ENCODE measurements around the gene TAS2R30. TPM values are rescaled to one million over a fixed set of nuclear protein-coding genes. Genes with fewer than 3 reads are reported as not detected.

The TAS2R30 gene, protein sequence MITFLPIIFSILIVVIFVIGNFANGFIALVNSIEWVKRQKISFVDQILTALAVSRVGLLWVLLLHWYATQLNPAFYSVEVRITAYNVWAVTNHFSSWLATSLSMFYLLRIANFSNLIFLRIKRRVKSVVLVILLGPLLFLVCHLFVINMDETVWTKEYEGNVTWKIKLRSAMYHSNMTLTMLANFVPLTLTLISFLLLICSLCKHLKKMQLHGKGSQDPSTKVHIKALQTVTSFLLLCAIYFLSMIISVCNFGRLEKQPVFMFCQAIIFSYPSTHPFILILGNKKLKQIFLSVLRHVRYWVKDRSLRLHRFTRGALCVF
- polyA plus RNA-seq, result 0.07 TPM
- long read RNA-seq, donor 1, result 0 reads
- long read RNA-seq, donor 2, result 0 reads
- long read RNA-seq, donor 3, result 0 reads
- long read RNA-seq, donor 4, result 0 reads
- long read RNA-seq, donor 5, result 0 reads
- long read RNA-seq, donor 6, result 0 reads
- long read RNA-seq, donor 7, result 0 reads
- long read RNA-seq, donor 8, result 0 reads
- long read RNA-seq, donor 9, result 0 reads
- long read RNA-seq, donor 10, result 0 reads
- long read RNA-seq, donor 11, result 0 reads

DNA sequence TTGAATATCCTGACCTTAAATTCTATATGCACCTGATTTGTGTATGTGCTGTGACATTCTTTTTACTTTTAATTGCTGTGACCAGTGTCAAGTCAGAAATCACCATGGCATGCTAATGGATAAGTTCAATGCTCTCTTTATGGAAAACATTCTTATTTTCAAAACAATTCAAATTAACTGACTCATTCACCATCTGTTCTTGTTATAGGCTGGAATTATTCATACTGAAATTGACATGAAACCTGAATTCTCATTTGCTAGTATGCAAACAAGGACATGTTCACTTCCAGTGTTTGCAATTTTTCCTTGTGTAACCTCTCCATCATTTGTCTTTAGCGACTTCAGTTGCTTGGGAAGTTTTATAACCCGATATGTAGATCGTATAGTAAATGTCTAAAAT is at the start of gene TAS2R30:
TSS of gene TAS2R30 (minus strand) at position 340 of the 400 bp plus-strand sequence. CDS start 400 bp downstream, outside the sequence.
- WGBS (ENCODE audit: insufficient coverage, low lambda C conversion rate), result no CpG with 5 or more reads among the region's 3 CpGs
- Histone ChIP-seq H3K4me3 (ENCODE audit: low read length) (no peak within 1 kb of the TSS), H3K36me3 (ENCODE audit: control insufficient read depth, insufficient read depth, low read length) (no peaks in the 10 kb centered on the region), H3K9me3 (ENCODE audit: control insufficient read depth, low read depth, low read length) (no peaks in the 10 kb centered on the region), H3K27ac (ENCODE audit: low read length) (no peak within 1 kb of the TSS), H3K27me3 (ENCODE audit: control insufficient read depth, insufficient read depth, low read length) (no peaks in the 10 kb centered on the region), H3K4me1 (ENCODE audit: control insufficient read depth, insufficient read depth, low read length) (no peaks in the 10 kb centered on the region)
- DNase-seq, result no peak

DNA sequence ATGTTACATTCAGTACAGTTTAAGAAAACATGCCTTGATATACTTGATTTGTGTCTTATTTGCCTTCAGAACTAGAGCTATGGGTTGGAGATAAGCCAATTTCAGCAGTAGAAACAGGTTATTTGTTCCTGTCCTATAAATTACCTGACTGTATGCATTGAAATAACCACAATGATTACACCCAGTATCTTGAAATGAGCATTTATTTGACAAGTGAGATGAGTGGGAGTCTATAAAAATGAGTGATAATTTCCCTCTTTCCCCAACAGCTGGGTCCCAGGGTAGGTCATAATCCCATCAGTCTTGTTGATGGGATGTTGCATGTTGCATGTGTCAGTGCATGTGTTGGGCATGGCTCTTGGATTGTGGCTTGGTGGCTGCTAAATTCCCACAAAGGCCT is 48.6 kb upstream of the TAS2R30 start:
- no peak for DNase-seq
- Histone ChIP-seq H3K36me3 (ENCODE audit: control insufficient read depth, insufficient read depth, low read length) (no peaks in the 10 kb centered on the region), H3K9me3 (ENCODE audit: control insufficient read depth, low read depth, low read length) (no peaks in the 10 kb centered on the region), H3K4me3 (ENCODE audit: low read length) (no peak overlapping the region), H3K4me1 (ENCODE audit: control insufficient read depth, insufficient read depth, low read length) (no peaks in the 10 kb centered on the region), H3K27me3 (ENCODE audit: control insufficient read depth, insufficient read depth, low read length) (no peaks in the 10 kb centered on the region), H3K27ac (ENCODE audit: low read length) (no peak overlapping the region)

DNA sequence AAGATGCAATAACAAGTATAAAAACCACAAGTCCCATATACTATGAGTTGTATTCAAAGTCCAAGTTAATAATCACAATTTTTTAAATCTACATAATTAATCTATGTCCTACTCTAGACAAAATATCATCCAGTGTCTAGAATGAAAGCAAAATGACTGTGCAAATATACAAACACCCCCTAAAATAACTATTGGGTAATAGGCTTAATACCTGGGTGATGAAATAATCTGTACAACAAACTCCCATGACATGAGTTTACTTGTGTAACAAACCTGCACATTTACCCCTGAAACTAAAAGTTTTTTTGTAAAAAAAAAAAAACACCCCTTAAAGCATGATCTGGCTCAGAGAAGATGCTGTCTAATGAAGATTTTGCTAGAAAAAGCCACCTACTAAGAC is 48.1 kb upstream of the TAS2R30 start:
- Histone ChIP-seq H3K27me3 (ENCODE audit: control insufficient read depth, insufficient read depth, low read length) (no peaks in the 10 kb centered on the region), H3K27ac (ENCODE audit: low read length) (no peak overlapping the region), H3K4me1 (ENCODE audit: control insufficient read depth, insufficient read depth, low read length) (no peaks in the 10 kb centered on the region), H3K4me3 (ENCODE audit: low read length) (no peak overlapping the region), H3K36me3 (ENCODE audit: control insufficient read depth, insufficient read depth, low read length) (no peaks in the 10 kb centered on the region), H3K9me3 (ENCODE audit: control insufficient read depth, low read depth, low read length) (no peaks in the 10 kb centered on the region)
- no peak for DNase-seq

DNA sequence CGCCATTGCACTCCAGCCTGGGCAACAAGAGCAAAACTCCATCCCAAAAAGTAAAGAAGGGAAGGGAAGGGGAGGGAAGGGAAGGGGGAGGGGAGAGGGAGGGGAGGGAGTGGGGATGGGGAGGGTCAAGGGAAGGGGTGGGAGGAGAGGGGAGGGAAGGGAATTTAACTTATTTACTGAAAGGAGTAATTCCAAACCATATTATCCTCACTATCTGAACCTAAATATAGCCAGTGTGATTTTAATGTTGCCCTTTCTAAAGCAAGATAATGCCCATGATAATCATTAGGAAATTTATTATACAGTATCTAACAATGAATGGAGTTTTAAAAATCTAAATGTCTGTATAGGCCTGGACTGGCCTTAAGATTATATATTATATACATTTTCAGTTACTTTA is 43.8 kb upstream of the TAS2R30 start:
- H3K4me1 ChIP-seq (ENCODE audit: control insufficient read depth, insufficient read depth, low read length), result no peaks in the 10 kb centered on the region
- DNase-seq, result no peak
- no peaks in the 10 kb centered on the region for H3K9me3 ChIP-seq (ENCODE audit: control insufficient read depth, low read depth, low read length)
- H3K36me3 ChIP-seq (ENCODE audit: control insufficient read depth, insufficient read depth, low read length), result no peaks in the 10 kb centered on the region
- no peak overlapping the region for H3K27ac ChIP-seq (ENCODE audit: low read length)
- no CpG with 5 or more reads among the region's 1 CpG for WGBS (ENCODE audit: insufficient coverage, low lambda C conversion rate)
- H3K27me3 ChIP-seq (ENCODE audit: control insufficient read depth, insufficient read depth, low read length), result no peaks in the 10 kb centered on the region
- H3K4me3 ChIP-seq (ENCODE audit: low read length), result no peak overlapping the region

DNA sequence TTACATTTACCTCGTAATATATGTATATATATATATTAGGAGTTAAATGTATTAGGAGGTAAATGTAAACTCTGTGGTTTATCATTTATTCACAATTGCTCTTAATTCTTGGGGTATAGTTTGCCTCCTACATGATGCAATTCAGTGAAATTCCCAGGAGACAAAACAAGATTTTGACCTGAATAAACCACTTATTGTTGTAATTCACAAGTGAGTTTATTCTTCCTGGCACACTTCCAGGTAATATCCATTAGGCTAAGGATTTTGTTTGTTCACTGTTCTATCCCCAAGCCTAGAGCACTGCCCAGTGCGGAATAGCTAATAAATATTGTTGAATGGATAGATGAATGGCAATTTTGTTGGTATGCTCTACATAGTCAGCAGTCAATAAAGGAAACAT is 39.6 kb upstream of the TAS2R30 start:
- WGBS (ENCODE audit: insufficient coverage, low lambda C conversion rate), result no CpG with 5 or more reads among the region's 2 CpGs
- no peaks in the 10 kb centered on the region for H3K27me3 ChIP-seq (ENCODE audit: control insufficient read depth, insufficient read depth, low read length)

DNA sequence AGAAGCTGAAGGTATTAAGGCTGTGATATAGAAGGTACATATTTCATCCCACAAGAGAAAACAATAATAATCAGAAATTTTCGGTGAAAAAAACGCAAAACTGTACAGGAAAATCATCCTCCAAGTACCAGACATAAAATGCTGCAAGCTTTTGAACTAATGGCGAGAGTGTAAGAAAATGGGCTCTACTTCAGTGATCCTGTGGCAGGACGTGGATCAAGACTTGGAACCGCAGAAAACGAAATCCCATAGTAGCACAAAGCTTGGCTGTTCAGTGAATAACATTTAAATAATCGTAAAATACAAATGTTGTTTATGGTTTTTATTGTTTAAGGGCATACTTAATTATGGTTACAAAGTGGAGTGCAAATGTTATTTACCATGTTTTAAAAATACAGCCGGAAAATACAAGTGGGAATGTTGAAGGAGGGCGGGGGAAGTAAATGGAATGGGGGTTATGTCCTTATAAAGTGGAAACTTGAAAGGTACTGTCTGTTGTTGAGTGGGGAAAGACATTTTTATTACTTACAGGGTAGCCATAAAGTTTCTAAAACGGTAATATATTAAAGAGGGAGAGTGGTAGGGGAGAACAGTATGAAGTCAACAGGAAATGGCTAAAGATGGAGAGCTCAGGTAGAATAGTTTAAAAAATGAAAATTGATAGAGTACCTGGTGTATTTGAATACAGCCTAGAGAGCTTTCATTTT is 37.7 kb upstream of the TAS2R30 start:
- Histone ChIP-seq H3K27me3 (ENCODE audit: control insufficient read depth, insufficient read depth, low read length) (no peaks in the 10 kb centered on the region), H3K36me3 (ENCODE audit: control insufficient read depth, insufficient read depth, low read length) (peaks cover 4% of the 10 kb centered on the region), H3K4me1 (ENCODE audit: control insufficient read depth, insufficient read depth, low read length) (peaks cover 3% of the 10 kb centered on the region), H3K27ac (ENCODE audit: low read length) (peak overlapping the region; percentile 89), H3K4me3 (ENCODE audit: low read length) (peak overlapping the region; percentile 71), H3K9me3 (ENCODE audit: control insufficient read depth, low read depth, low read length) (no peaks in the 10 kb centered on the region)
- 2% methylated on average over 8 of the region's 10 CpGs for WGBS (ENCODE audit: insufficient coverage, low lambda C conversion rate)
- peak; percentile 13 to 49 for DNase-seq

More for the DNA sequence above, 39.6 kb upstream of the TAS2R30 start:
- Histone ChIP-seq H3K4me1 (ENCODE audit: control insufficient read depth, insufficient read depth, low read length) (peaks cover 3% of the 10 kb centered on the region), H3K4me3 (ENCODE audit: low read length) (no peak overlapping the region), H3K27ac (ENCODE audit: low read length) (no peak overlapping the region), H3K9me3 (ENCODE audit: control insufficient read depth, low read depth, low read length) (no peaks in the 10 kb centered on the region), H3K36me3 (ENCODE audit: control insufficient read depth, insufficient read depth, low read length) (peaks cover 4% of the 10 kb centered on the region)
- no peak for DNase-seq

DNA sequence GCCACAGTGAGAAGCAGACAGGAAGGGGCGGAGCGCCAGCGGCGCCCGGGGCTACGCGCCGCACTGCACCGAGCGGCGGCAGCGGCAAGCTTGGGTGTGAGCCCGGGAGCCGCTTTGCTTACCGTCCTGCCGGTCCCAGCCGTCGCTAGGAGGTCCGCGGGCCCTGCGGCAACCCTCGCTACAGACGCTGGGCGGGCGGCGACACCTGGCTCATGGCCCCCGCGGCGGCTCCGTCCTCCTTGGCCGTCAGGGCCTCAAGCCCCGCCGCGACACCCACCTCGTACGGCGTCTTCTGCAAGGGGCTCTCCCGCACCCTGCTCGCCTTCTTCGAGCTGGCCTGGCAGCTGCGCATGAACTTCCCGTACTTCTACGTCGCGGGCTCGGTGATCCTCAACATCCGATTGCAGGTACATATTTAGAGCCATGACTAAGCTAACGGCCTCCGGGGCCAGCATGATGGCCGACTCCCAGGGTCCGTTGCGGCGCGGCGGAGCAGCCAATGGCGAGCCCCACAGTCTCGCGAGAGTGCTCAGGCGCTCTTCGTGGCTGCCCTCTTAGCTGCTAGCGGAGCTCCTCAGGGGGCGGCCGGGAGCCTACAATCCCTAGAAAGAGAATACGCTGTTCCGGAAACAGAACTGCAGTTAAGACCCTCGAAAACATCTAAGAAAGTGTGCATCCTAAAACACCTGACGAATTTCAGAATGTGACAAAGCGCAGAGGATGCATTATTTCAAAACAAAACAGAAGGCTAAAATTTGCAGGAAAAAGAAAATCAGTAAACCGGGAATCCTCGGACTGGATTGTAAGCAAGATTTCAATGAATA is 36.9 kb upstream of the TAS2R30 start, which contains the start of gene SMIM10L1:
TSS of gene SMIM10L1 (plus strand) at position 50 of the 824 bp plus-strand sequence. CDS start at position 213, 163 bp downstream.
- Histone ChIP-seq H3K27me3 (ENCODE audit: control insufficient read depth, insufficient read depth, low read length) (no peaks in the 10 kb centered on the region), H3K4me3 (ENCODE audit: low read length) (peak within 1 kb of the TSS; percentile 71), H3K27ac (ENCODE audit: low read length) (peak within 1 kb of the TSS; percentile 89), H3K9me3 (ENCODE audit: control insufficient read depth, low read depth, low read length) (no peaks in the 10 kb centered on the region), H3K36me3 (ENCODE audit: control insufficient read depth, insufficient read depth, low read length) (peaks cover 4% of the 10 kb centered on the region), H3K4me1 (ENCODE audit: control insufficient read depth, insufficient read depth, low read length) (peaks cover 3% of the 10 kb centered on the region)
- peak; percentile 94 to 96 for DNase-seq
- 0% methylated on average over 4 of the region's 70 CpGs for WGBS (ENCODE audit: insufficient coverage, low lambda C conversion rate)

DNA sequence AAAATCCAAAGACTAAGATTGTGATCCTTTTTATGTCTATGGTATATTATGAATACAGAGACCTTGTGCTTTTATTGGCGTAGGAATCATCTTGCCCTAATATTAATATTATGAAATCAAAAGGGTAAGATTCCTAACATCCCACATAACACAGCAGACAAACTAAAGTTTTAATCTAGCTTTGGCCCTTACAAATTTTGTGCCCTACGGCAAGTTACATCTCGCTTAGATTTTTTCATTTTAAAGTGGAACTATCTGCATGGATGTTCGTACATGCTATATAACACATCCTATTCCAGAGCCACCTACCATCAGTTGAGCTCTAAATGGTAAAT is 36.3 kb upstream of the TAS2R30 start:
- no peak for DNase-seq
- peak overlapping the region; percentile 89 for H3K27ac ChIP-seq (ENCODE audit: low read length)
- peak overlapping the region; percentile 71 for H3K4me3 ChIP-seq (ENCODE audit: low read length)
- no CpG with 5 or more reads among the region's 4 CpGs for WGBS (ENCODE audit: insufficient coverage, low lambda C conversion rate)
- peaks cover 3% of the 10 kb centered on the region for H3K4me1 ChIP-seq (ENCODE audit: control insufficient read depth, insufficient read depth, low read length)
- H3K9me3 ChIP-seq (ENCODE audit: control insufficient read depth, low read depth, low read length), result no peaks in the 10 kb centered on the region
- peaks cover 8% of the 10 kb centered on the region for H3K36me3 ChIP-seq (ENCODE audit: control insufficient read depth, insufficient read depth, low read length)
- no peaks in the 10 kb centered on the region for H3K27me3 ChIP-seq (ENCODE audit: control insufficient read depth, insufficient read depth, low read length)

DNA sequence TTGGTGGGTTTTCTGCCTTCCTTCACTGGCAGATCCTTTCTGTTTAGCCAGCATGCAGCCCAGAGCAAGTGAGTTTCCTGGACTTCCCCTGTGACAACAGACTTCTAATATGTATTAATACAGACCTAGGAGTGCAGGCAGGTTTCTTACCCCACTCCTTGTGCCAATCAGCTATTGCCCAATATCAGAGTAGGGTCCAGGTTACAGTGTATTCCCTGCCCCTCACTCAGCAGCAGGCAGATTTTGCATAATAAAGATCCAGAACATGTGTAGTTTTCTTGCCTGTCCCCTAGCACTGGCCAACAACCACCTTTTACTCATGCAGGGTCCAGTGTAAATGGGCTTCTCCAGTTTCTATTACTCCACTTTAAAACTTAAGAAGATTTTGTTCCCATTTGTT is 31.9 kb upstream of the TAS2R30 start:
- Histone ChIP-seq H3K36me3 (ENCODE audit: control insufficient read depth, insufficient read depth, low read length) (peaks cover 13% of the 10 kb centered on the region), H3K9me3 (ENCODE audit: control insufficient read depth, low read depth, low read length) (no peaks in the 10 kb centered on the region), H3K27ac (ENCODE audit: low read length) (no peak overlapping the region), H3K4me1 (ENCODE audit: control insufficient read depth, insufficient read depth, low read length) (peaks cover 3% of the 10 kb centered on the region), H3K27me3 (ENCODE audit: control insufficient read depth, insufficient read depth, low read length) (no peaks in the 10 kb centered on the region), H3K4me3 (ENCODE audit: low read length) (no peak overlapping the region)
- DNase-seq, result peak in 1 of 2 donors; percentile 9

DNA sequence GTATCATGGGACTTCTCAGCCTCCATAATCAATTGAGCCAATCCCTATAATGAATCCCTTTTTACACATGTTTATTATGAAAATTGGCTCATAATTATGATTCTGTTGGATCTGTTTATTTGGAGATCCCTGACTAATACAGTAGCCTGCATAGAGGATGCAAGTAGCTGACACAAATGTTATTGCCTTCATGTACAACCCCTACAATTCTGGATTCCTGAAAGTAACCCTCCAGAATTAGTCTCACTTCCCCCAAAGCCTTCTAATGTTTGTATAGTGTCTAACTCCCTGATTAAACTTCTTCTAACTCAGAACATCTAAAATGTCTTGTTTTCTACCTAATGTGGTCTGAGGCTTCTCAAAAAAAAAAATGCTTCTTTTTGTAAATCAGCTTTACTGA is 29.9 kb upstream of the TAS2R30 start:
- no peak overlapping the region for H3K27ac ChIP-seq (ENCODE audit: low read length)
- H3K4me1 ChIP-seq (ENCODE audit: control insufficient read depth, insufficient read depth, low read length), result no peaks in the 10 kb centered on the region
- H3K36me3 ChIP-seq (ENCODE audit: control insufficient read depth, insufficient read depth, low read length), result peaks cover 14% of the 10 kb centered on the region
- DNase-seq, result no peak
- no peak overlapping the region for H3K4me3 ChIP-seq (ENCODE audit: low read length)
- no peaks in the 10 kb centered on the region for H3K9me3 ChIP-seq (ENCODE audit: control insufficient read depth, low read depth, low read length)
- no peaks in the 10 kb centered on the region for H3K27me3 ChIP-seq (ENCODE audit: control insufficient read depth, insufficient read depth, low read length)
